ENCODE results near the gene FSTL5.

The FSTL5 gene

GRCh38 chr4:161336621-161337020 lies 827.2 kb downstream of the FSTL5 start:
- FAIRE-seq = no peak
- no peak for DNase-seq (ENCODE audit: low spot score)

- DNase-seq (ENCODE audit: low spot score) = no peak
- FAIRE-seq = no peak
These were observed 827.7 kb downstream of the FSTL5 start for GRCh38 chr4:161336016-161336530.
